NCI-H2029 (cell line): ENCODE measurements around the gene SLC28A3.

ENCODE experiments used
- DNase-seq: peaks from one replicate; lab custom pipeline; 2025; lab: John Stamatoyannopoulos, UW

The SLC28A3 gene

DNA sequence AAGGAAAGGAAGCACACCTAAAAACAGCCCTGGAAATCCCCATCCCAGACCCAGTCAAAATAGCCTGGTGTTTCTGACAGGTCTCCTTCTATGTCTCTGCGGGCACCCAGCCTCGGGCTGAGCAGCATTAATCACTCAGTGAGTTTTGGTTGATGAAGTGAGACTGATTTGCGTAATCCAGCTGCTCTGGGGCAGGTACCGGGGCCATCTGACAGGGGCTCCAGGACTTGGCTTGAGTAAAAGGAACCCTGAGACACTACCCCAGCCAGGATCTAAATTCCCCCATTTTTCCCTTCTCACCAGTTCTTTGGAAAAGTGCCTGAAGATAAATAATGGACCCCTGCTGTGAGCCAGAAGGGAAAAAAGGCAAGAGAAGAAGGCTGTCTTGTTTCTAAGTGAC lies 596 bp downstream of the SLC28A3 start:
- DNase-seq: no peak

DNA sequence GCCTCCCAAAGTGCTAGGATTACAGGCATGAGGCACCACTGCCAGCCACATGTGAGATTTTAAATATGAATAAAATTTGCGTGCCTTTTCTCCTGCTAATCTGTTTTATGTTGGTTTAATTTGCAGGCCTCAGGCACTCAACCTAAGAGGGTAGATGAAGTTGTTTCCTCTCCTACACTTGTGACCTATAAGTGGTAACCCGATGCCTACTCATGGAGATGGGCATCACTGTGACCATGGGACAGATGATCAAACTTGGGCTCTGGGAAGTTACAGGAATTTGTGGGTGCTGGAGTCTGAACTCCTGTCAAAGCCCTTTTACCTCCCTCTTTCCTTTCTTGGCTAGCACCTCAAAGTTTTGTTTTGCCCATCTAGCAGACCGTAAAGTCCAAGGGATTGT lies 1.1 kb downstream of the SLC28A3 start:
- peak; percentile 12 for DNase-seq

DNA sequence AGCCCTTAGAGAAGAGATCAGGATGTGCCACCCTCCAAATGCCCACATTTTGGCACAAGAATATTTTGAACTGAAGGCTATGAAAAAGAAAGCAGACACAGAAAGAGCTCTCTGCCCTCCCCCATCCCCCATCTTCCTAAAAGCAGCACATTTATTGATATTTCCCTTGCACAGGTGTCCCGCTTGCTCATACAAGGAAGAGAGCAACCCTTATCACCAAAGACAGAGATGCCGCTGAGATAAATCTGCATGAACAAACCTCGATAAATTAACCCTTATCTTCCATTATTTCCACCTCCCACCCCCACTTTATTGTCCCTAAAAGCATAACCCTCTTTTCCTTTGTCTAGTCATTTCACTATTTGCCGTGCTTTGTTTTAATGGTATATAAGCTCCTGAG lies 1.8 kb downstream of the SLC28A3 start:
- no peak for DNase-seq

DNA sequence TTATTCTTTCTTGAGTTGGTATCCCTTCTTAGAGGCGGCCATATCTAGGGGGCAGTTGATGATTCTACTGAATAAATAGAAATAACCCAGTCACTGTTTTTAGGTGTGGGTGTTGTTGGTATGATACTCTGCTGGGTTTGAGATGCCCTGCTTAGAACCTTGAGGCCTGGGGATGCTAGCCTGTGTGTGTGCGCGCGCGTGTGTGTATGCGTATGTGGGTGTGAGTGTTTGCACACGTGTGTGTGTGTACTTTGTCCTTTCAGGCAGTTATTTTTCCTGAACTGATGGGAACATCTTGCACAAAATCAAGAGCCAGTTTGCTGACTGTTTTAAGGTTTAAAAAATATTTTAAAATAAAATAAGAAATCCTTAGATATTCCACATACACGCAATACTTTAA lies 3.3 kb downstream of the SLC28A3 start:
- no peak for DNase-seq

DNA sequence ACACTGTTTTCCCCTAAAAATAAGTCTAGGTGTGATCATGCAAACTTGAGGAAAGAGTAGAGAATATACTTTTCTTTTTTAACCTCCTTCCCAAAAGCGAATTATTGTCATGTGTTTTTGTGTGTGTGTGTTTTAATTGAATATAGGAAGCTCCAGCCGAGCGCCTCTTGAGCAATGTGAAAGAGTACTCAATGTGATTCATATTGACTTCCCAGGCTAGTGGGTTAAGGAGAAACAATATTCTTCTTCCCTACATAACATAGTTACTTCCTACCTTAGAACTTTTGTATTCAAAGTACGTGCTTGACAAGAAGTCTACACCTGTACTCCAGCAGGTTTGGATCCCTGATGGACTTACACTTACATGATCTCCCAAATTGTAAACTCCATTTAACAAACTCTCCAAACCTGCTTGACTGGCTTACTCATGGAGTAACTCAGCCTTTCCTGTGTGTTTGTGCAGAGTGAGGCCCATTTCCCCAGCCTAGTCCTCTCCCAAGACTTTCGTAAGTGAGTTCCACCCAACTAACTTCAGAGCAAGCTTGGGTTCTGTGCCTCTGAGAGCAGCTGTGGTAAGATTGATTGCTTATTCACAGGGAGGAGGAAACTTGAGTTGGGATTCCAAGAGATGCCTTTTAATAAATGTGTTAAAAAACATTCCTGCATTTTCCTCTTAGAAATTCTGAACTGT lies 9.3 kb downstream of the SLC28A3 start:
- no peak for DNase-seq

DNA sequence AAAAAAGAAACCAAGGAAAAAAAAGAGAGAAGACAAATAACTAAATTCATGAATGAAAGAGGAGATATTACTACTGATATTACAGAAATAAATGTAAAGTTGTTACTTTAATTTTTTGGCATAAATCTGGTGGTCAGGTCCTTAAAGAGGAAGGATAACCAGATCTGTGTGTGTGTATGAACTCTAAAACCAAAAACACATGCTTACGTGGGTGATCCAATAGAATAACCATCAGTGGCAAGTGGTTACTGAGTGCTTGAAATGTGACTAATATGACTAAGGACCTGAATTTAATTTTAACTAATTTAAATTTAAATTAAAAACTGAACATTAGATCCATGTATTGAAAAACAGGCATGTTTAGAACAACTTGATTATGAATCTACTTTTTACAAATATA lies 10.3 kb downstream of the SLC28A3 start:
- no peak for DNase-seq

DNA sequence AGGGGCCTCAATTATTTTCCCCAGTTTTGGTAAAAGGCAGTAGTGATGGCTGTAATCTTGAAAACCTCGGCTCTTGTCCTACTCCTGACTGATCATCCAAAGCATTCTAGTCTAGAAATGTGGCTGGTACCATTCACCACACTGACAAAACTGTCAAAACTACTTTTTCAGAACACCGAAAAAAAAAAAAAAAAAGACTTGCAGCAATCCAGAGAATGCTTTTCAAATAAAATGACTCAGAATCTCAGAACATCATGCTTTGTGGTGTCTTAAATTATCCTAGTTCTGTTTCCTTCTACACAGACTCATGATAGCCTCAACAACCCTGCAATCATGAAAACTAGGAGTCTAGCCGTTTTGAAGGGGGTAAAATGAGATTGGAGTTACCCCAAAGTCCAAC lies 13.4 kb downstream of the SLC28A3 start:
- no peak for DNase-seq

DNA sequence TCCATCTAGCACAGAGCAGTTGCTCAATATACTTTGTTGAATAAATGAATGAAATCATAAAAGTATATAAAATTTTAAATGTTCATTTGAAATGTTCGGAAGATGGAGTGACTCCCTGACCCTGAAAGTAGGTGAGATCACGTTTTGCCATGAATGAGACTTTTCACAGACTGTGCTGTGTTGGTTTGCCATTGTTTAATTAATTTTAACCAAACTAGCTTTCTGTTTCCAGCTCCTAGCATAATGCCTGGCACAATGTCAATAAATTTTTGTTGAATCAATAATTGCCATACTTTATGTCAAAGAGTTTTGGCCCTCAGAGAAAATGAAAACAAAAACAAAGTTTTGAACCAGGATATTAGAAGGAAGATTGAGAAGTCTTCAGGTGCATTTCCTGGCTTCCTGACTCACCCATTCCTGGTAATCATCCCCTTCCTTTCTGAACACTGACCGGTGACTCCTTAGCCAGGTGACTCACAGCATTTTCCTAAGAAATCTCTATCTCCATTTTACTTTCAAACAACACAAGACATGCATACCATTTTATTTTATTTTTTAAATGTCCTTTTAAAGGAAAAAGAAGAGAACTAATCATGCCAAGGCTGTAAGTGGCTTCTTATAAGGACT lies 15.1 kb downstream of the SLC28A3 start:
- no peak for DNase-seq

DNA sequence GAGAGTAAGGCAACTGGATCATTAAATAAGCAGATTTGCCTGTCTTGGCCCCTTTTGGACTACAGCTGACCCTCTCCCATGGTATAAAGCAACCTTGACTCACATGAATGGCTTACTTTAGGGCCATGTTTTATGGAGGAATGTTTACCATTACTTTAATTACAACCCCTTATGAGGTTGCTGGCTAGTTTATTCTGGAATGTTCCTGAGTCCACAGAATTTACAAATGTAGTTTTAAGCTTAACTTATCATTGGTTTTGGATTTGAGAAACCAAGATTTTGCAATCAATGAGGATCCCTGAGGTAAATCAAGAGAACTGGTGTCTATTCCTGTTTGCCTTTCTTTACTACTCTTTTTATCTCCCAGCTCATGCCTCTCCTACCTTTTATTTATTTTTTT lies 15.7 kb downstream of the SLC28A3 start:
- DNase-seq: no peak

DNA sequence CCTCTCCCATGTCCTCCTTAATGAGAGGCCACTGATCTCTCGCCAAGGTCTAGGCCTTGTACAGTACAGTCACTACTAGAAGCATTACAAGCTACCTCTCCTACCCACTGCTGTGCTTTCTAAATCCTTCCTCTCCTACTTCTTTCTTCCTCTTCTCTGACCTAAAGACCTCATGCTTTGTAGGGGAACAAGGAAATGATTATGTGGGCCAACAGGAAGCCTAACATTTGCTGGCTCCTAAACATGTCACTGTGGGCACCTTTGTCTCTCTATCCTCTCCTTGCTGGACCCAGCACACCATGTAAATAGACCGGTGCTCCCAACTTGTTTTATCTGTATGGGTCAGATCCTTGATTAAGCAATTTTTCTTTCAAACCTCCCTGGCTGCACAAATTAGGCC lies 16.7 kb downstream of the SLC28A3 start:
- no peak for DNase-seq

DNA sequence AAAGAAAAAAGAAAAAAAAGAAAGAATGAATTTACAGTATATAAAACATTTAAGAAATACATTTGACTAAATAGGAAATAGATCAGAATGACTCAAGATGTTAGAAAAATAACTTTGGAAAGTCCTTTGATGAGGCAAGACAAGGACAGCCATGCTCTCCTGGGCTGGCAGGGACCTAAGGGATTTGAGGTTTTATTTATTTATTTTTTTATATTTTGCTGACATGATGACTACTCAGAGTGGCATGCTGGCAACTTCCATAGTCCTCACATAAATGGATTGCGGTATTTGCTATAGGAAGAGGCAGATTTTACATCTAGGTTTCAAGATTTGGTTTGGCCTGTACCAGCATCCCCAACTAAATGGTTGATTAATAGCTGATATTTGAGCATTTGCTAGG lies 17.7 kb downstream of the SLC28A3 start:
- no peak for DNase-seq

DNA sequence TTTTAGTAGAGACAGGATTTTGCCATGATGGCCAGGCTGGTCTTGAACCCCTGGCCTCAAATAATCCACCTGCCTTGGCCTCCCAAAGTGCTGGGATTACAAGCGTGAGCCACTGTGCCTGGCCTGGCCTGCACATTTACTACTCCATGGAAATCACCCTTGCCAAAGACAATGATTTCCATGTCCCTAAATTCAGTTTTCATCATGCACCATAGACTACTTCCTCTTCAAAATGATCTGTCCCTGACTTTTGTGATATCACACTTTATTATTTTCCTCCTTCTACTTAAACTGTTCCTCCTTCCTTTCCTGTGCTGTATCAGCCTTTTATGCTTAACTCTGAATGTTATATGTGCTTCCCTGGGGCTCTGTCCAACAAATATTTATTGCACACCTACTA lies 20.3 kb downstream of the SLC28A3 start:
- no peak for DNase-seq

DNA sequence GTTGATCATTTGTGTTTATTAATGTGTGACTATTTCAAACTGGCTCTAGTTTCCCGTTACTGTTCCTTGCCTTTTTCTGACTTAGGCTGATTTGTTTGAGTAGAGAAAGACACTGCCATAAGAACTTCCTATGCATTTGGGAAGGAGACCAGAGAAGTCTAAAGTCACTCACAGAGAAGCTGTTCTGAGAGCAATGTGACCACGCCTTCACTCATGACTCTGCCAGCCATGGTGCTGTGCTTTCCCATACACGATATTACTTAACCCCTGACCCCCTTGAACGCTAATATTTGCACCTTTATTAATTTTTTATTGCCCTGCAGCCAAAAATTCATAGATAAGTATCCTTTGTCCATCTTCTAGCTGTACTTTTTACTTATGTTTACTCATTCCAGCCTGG lies 20.9 kb downstream of the SLC28A3 start:
- no peak for DNase-seq

DNA sequence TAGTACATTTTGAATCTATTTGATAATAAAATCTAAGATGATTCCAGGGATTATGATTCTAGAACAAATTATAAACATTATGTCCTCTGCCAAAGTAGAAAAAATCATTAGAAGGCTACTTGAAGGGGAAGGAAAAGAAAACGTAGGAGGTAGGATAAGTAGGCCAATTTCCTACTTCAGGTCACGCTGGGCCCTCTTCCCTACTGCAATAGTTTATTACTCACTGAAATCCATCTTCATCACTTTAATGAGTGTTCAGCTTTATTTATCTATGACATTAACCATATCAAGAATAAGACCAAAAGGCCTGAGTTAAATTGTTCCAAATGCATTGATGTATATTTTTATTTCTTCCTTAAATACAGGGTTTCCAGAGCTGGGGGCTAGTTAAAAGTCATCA lies 21.6 kb downstream of the SLC28A3 start:
- DNase-seq: no peak

DNA sequence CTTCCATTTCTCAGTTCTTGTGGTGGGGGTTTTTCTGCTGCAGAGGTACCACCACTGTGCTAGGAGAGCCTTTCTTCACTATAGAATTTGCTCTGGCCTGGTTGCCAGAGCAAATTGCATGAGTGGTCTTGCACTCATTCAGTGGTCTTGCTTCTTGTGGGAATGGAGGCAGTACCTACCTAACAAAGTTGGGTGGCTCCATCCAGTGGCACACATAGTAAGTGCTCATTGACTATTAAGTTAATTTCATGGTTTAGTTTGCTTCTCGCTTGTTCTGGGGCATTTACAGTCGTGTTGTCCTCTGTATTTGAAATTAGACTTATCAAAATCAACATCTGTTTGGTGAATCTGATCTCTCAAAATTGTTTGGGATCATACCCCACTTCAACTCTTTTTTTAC lies 23.0 kb downstream of the SLC28A3 start:
- DNase-seq: no peak

DNA sequence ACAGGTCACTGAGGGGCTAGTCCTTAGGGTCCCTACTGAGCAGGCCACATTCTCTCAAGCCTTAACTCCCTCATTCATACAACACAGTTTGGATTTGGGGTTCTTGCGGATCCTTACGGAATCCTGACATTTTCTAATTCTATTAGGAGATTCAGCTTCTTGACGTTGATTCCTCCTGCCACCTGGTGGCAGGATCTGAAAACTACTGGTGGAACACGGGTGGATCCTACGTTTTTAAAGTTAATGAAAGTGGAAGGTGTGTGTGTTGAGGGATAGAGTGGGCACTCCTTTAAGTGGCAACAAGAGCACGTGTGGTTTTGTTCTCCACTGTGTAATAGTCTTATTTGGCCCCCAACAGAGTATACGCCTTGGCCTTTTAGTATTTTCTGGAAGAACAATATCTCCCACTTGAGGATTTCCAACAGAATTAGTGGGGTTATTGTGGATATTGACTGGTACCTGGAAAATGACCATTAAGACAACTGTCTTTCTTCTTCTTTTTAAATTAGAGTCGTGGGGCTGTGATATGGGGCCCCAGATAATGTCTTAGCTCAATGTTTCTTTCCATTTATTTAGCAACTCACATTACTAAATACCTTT lies 25.2 kb downstream of the SLC28A3 start:
- DNase-seq: peak; percentile 54

DNA sequence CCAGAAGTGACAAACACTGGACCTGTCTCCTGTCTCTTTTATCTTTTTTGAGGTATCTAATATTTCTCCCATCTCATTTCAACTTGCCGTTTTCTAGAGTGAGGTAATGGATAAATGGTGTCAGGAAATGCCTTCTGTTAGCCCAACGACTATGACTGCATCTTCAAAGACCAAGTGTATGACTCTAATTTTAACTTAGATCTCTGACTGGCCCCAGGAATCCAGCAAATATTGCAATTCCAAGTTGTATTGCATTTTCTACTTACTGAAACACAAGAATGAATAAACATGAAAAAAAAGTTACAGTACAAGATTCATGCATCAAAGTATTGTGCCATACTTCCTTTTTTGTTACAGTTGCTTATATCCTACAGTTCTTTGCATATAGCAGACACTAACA lies 26.3 kb downstream of the SLC28A3 start:
- DNase-seq: no peak

DNA sequence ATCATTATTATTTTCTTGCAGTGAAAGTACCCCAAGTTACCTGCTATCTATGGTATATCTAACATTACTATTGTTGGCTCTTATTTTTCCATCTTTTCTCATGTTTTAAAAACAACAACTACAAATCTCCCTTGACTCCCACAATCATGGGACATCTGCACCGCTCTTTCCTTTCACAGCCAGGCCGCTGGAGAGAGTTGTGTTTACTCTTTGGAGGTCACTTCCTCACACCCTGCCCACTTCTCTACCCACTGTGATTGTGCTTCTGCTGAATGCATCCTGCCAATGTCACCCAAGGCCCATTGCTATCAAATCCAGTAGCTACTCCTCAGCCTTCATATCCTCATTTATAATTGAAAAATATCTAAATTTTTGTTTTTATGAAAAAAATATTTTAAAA lies 29.7 kb downstream of the SLC28A3 start:
- no peak for DNase-seq

DNA sequence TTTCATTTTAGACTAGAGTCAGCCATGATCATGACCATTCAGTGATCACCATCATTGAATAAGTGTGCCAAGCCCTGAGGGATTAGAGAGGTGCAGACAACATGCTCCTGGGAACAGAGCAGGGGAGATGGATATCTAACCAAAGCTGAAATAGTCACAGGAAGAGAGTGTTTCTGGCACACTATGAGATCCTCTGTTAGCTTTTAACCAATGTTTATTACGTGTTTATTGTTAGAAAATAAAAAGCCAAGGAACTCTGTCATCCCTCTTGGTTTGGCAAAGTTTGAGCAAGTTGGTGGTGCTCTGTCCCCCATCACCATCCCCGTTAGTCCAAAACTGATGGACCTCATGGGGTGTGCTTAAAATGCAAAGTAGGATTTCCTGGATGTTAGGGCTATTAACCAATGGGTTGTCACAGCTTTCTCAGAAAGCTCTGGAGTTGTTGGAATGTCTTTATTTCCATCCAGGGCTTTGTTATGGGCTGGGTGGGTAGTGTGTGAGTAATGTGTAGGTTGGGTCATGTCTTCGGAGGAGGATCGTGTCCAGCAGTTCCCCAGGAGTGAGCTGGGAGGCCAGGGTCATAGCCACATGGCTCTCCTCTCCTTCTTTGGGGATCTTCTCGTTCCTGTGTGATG lies 34.9 kb downstream of the SLC28A3 start:
- DNase-seq: no peak

DNA sequence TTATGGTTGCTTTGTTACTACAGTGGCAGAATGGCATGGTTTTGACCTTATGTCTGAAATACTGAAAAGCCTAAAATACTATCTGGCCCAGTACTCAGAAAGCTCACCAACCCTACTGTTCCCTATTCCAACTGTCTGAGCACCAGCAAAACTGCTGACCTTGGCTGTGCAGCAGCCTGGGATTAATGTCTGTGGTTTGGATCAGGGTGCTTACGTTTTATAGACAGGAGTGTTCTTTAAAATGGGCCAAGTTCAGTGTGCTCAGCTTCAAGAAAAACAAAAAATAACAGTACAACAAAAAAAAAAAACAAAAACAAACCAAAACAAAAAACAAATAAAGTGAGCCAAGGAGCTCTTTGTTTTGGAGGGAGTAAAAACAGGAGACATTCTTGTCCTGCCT lies 36.4 kb downstream of the SLC28A3 start:
- DNase-seq: no peak

DNA sequence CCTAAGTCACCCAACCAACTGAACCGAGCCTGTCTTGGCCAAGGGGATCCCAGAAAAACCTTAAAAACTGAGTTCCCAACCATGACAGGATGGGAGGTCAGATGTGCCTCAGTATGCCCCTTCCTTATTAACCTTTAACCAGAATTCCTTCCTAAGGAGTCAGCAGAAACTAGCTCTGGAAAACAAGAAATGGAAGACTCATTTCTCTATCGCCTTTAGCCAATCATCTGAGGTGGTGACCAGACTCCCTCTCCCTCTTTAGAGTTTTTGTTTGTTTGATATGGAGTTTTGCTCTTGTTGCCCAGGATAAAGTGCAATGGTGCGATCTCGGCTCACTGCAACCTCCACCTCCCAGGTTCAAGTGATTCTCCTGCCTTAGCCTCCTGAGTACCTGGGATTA lies 37.5 kb downstream of the SLC28A3 start:
- no peak for DNase-seq

DNA sequence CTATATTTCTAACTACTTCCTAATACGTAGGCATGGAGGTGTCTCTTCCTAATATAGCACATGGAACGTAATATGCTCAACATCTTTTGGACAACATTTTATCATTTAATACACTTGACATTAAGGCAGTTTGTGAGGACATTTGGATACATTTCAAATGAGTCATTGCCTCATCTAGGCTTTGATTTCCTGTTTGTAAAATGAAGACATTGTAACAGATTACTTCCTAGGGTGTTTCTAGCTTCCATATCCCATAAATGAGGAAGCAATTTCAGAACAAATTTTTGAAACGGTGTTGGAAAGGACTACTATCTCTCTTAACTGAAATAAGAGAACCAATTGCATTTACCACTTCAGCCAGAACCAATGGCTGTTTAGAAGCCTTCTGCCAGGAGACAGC lies 38.7 kb downstream of the SLC28A3 start:
- DNase-seq: no peak

DNA sequence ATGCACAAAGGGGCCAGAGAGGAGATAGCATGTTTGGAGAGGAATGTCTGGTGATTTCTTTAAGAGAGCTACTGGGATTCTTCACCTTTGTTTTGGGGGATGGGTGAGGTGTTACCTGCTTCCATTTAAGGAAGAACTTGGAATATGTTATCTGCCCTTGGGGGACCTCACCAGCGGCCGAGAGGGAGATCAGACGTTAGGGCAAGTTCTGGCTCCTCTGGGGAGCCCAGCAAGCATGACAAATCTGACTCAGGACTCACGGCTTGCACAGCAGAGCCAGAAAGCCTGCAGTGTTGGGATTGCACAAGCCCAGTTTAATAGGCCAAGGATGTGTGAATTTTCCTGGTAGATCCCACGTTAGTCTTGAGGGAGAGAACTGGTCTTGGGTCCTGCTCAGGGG lies 40.3 kb downstream of the SLC28A3 start:
- no peak for DNase-seq
